Osteoblast (primary cell): Measurements from ENCODE around the gene SMOC1. TPM values are rescaled to one million over a fixed set of nuclear protein-coding genes. Genes with fewer than 3 reads are reported as not detected.

Experiments used
- DNase-seq: peaks from one replicate; pipeline ENCODE4 v3.0.0; 2011; ENCODE audit warnings: low spot score, mixed read lengths; ENCODE audit not compliant: insufficient read length; ENCODE audit errors: missing footprints
- H2AFZ ChIP-seq: 2 replicates; pipeline ENCODE4 v1.6.0; 2011; ENCODE audit warnings: mild to moderate bottlenecking, low read length
- H3K27ac ChIP-seq: 2 replicates; pipeline ENCODE4 v1.5.1; 2011; ENCODE audit warnings: mild to moderate bottlenecking, low read depth, low read length, moderate library complexity
- H3K27me3 ChIP-seq: 2 replicates; pipeline ENCODE4 v1.6.0; 2012; ENCODE audit warnings: mild to moderate bottlenecking, control low read depth, inconsistent platforms, low read length, moderate library complexity; ENCODE audit not compliant: insufficient read depth
- H3K36me3 ChIP-seq: 2 replicates; pipeline ENCODE4 v1.5.1; 2011; ENCODE audit warnings: mild to moderate bottlenecking, low read length, control low read depth, moderate library complexity; ENCODE audit not compliant: insufficient read depth
- H3K4me1 ChIP-seq: 2 replicates; pipeline ENCODE4 v1.5.1; 2011; ENCODE audit warnings: mild to moderate bottlenecking, low read length, control low read depth, moderate library complexity; ENCODE audit not compliant: insufficient read depth
- H3K4me2 ChIP-seq: 2 replicates; pipeline ENCODE4 v1.6.0; 2011; ENCODE audit warnings: mild to moderate bottlenecking, low read length; ENCODE audit not compliant: insufficient read depth
- H3K4me3 ChIP-seq: fragments of 200-600 bp; sonication (generic); 3 replicates; pipeline ENCODE4 v1.5.1; 2012; ENCODE audit warnings: mild to moderate bottlenecking, low read length, inconsistent platforms; ENCODE audit not compliant: insufficient read depth
- H3K79me2 ChIP-seq: 2 replicates; pipeline ENCODE4 v1.6.0; 2012; ENCODE audit warnings: mild to moderate bottlenecking, low read length, control low read depth, inconsistent platforms; ENCODE audit not compliant: insufficient read depth
- H3K9me3 ChIP-seq: 2 replicates; pipeline ENCODE4 v1.5.1; 2011; ENCODE audit warnings: low read depth, low read length, control low read depth
- H4K20me1 ChIP-seq: 2 replicates; pipeline ENCODE4 v1.6.0; 2012; ENCODE audit warnings: mild to moderate bottlenecking, low read length, control low read depth; ENCODE audit not compliant: insufficient read depth
- CTCF ChIP-seq: IDR thresholded peaks from 2 replicates; pipeline ENCODE4 v1.5.1; 2011; ENCODE audit warnings: mild to moderate bottlenecking, low read depth, low read length, moderate library complexity; ENCODE audit errors: extremely low read depth
- total RNA-seq: library from RNA; depleted of rRNA; stranded (reverse); fragments of >200 nt; gene quantifications from 2 replicates; pipeline ENCODE4 v1.2.3, GENCODE V29; 2012

The SMOC1 gene
- total RNA-seq, 1 donor: 25.7 TPM

- TF ChIP-seq CTCF: no peak
- Histone ChIP-seq H3K4me2 (no peak overlapping the region), H3K4me1 (peaks cover 12% of the 10 kb centered on the region), H3K79me2 (no peaks in the 10 kb centered on the region), H3K27me3 (peaks cover 5% of the 10 kb centered on the region), H3K4me3 (no peak overlapping the region), H2AFZ (no peak overlapping the region), H3K9me3 (no peaks in the 10 kb centered on the region), H3K27ac (no peak overlapping the region), H4K20me1 (no peaks in the 10 kb centered on the region), H3K36me3 (no peaks in the 10 kb centered on the region)
- peak; percentile 82 for DNase-seq
These were observed 5.1 kb upstream of the SMOC1 start for GRCh38 chr14:69873877-69874780.

GRCh38 chr14:69876221-69876847, 2.9 kb upstream of the SMOC1 start:
- peak overlapping the region; percentile 57 for H3K27ac ChIP-seq
- no peaks in the 10 kb centered on the region for H3K9me3 ChIP-seq
- peak; percentile 92 for DNase-seq
- H3K27me3 ChIP-seq: peaks cover 6% of the 10 kb centered on the region
- H3K4me1 ChIP-seq: peaks cover 12% of the 10 kb centered on the region
- H3K4me2 ChIP-seq: no peak overlapping the region
- H2AFZ ChIP-seq: no peak overlapping the region
- TF ChIP-seq CTCF: no peak
- H3K79me2 ChIP-seq: no peaks in the 10 kb centered on the region
- no peaks in the 10 kb centered on the region for H4K20me1 ChIP-seq
- H3K36me3 ChIP-seq: no peaks in the 10 kb centered on the region
- H3K4me3 ChIP-seq: no peak overlapping the region

DNA sequence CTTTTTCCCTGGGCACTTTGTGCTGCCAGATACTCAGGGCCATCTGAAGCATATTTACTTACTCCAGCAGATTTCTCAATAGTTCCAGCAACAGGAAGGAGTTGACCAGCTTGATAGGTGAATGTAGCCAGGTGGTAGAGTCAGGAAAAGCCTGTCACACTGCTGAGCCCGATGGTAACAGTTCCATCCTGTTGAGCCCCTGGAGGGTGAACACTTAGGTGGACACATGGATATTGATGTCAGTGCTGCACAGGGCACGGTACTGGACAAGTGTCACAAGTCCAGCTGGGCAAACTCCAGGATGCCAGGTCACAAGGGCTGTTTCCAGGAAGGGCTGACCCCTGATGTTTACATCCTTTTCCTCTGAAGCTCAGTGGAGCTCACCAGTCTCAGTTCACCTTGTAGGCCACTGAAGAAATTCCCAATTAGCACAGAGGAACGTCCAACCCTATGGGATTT, 2.3 kb upstream of the SMOC1 start:
- DNase-seq: no peak
- Histone ChIP-seq H3K27ac (peak overlapping the region; percentile 57), H4K20me1 (no peaks in the 10 kb centered on the region), H2AFZ (no peak overlapping the region), H3K4me3 (no peak overlapping the region), H3K79me2 (no peaks in the 10 kb centered on the region), H3K4me2 (no peak overlapping the region), H3K9me3 (no peaks in the 10 kb centered on the region), H3K27me3 (peaks cover 6% of the 10 kb centered on the region), H3K36me3 (no peaks in the 10 kb centered on the region), H3K4me1 (peaks cover 12% of the 10 kb centered on the region)
- no peak for TF ChIP-seq CTCF

DNA sequence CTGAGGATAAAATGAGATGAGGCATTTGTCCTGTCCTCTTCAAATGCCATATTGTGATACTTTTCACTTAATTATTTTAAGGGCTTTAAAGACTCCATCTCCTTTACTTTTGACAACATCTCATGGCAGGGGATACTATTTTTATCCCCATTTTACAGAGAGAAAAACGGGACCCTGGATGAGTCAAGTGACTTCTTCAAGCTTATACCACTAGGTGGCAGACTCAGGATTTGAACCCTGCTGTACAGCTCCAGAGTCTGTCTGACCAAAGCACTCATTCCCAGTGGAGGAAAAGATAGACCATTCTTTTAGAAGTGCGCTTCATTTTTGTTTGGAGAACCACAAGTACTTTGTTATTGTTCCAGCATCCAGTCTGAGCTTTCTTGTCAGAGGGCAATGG, 1.7 kb upstream of the SMOC1 start:
- DNase-seq: peak; percentile 92
- Histone ChIP-seq H3K4me1 (peaks cover 12% of the 10 kb centered on the region), H2AFZ (no peak overlapping the region), H4K20me1 (no peaks in the 10 kb centered on the region), H3K4me2 (no peak overlapping the region), H3K4me3 (no peak overlapping the region), H3K27me3 (peaks cover 6% of the 10 kb centered on the region), H3K9me3 (no peaks in the 10 kb centered on the region), H3K79me2 (no peaks in the 10 kb centered on the region), H3K36me3 (no peaks in the 10 kb centered on the region), H3K27ac (no peak overlapping the region)
- TF ChIP-seq CTCF: peak; percentile 54
